ENCODE results near the gene APOC3.
"Not testable (repeated sequence)": the region's sequence is repeated elsewhere in the genome, so short reads cannot be mapped to it uniquely, and the experiment has no call there.

APOC3 gene

DNA sequence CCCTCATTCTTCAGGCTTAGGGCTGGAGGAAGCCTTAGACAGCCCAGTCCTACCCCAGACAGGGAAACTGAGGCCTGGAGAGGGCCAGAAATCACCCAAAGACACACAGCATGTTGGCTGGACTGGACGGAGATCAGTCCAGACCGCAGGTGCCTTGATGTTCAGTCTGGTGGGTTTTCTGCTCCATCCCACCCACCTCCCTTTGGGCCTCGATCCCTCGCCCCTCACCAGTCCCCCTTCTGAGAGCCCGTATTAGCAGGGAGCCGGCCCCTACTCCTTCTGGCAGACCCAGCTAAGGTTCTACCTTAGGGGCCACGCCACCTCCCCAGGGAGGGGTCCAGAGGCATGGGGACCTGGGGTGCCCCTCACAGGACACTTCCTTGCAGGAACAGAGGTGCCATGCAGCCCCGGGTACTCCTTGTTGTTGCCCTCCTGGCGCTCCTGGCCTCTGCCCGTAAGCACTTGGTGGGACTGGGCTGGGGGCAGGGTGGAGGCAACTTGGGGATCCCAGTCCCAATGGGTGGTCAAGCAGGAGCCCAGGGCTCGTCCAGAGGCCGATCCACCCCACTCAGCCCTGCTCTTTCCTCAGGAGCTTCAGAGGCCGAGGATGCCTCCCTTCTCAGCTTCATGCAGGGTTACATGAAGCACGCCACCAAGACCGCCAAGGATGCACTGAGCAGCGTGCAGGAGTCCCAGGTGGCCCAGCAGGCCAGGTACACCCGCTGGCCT, 641 bp downstream of the APOC3 start:
- no peak for DNase-seq (ENCODE audit: low read depth in 2 of 3, low spot score in 2 of 3)

DNA sequence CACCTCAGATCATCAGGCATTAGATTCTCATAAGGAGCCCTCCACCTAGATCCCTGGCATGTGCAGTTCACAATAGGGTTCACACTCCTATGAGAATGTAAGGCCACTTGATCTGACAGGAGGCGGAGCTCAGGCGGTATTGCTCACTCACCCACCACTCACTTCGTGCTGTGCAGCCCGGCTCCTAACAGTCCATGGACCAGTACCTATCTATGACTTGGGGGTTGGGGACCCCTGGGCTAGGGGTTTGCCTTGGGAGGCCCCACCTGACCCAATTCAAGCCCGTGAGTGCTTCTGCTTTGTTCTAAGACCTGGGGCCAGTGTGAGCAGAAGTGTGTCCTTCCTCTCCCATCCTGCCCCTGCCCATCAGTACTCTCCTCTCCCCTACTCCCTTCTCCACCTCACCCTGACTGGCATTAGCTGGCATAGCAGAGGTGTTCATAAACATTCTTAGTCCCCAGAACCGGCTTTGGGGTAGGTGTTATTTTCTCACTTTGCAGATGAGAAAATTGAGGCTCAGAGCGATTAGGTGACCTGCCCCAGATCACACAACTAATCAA, 2.2 kb downstream of the APOC3 start:
- no peak for DNase-seq (ENCODE audit: low read depth in 2 of 3, low spot score in 2 of 3)

DNA sequence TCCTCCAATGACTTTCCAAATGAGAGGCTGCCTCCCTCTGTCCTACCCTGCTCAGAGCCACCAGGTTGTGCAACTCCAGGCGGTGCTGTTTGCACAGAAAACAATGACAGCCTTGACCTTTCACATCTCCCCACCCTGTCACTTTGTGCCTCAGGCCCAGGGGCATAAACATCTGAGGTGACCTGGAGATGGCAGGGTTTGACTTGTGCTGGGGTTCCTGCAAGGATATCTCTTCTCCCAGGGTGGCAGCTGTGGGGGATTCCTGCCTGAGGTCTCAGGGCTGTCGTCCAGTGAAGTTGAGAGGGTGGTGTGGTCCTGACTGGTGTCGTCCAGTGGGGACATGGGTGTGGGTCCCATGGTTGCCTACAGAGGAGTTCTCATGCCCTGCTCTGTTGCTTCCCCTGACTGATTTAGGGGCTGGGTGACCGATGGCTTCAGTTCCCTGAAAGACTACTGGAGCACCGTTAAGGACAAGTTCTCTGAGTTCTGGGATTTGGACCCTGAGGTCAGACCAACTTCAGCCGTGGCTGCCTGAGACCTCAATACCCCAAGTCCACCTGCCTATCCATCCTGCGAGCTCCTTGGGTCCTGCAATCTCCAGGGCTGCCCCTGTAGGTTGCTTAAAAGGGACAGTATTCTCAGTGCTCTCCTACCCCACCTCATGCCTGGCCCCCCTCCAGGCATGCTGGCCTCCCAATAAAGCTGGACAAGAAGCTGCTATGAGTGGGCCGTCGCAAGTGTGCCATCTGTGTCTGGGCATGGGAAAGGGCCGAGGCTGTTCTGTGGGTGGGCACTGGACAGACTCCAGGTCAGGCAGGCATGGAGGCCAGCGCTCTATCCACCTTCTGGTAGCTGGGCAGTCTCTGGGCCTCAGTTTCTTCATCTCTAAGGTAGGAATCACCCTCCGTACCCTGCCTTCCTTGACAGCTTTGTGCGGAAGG, 2.9 kb downstream of the APOC3 start:
- DNase-seq (ENCODE audit: low read depth in 2 of 3, low spot score in 2 of 3) = no peak

DNA sequence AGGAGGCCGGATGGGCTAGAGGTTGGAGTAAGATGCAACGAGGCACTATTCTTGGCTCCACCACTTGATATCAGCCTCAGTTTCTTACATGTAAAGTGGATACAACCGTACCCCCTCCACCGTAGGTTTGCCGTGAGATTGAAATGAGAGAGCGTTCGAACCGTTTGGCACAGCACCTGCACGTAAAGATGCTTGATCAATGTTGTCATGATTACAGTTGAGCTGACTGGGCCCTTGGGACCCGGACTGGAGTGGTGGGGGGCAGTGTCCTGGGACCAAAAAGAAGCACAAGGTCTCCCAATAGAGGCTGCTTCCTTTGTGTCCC, 3.7 kb downstream of the APOC3 start:
- no peak for DNase-seq (ENCODE audit: low read depth in 2 of 3, low spot score in 2 of 3)

DNA sequence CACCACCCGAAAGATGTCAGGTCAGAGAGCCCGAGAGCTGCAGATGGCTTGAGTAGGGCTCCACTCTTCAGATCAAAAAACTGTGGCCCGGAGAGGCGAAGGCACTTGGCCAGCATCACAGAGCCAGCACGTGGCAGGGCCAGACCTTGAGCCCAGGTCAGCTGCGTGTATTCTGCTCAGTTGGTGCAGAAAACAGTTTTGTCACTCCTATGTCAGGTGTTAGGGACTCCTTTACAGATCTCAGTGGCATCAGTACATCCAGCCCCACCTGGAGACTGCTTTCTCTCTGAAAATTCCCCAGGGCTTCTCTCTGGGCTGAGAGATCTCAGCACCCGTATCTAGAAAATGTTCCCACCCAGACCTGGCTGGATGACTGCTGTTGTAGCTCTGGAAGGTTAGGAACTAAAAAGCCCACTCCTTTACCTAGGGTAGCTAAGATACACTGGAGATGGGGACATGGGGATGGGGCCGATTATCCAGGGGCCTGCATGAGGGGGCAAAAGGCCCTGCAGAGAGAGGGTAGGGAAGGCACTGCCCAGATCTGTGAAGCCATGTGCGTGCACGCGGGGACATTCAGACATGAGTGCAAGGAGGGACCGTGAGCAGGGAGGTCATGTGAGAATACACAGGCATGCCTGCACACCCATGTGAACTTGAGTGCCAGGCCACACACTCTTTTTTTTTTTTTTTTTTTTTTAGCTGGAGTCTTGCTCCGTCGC, 4.3 kb downstream of the APOC3 start:
- no peak for DNase-seq (ENCODE audit: low read depth in 2 of 3, low spot score in 2 of 3)

DNA sequence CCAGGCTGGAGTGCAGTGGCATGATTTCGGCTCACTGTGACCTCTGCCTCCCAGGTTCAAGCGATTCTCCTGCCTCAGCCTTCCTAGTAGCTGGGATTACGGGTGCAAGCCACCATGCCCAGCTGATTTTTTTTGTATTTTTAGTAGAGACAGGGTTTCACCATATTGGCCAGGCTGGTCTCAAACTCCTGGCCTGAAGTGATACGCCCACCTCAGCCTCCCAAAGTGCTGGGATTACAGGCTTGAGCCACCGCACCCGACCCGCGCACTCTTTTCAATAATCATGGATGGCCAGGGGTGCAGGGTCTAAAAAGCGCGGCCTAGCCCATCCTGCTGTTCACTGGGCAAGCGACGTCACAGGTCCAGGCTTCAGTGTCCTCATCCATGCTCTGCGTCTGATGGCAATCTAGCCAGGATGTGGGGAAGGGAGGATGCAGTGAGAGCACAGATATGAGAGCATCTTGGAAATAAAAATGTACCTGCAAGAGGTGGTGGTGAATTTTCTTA, 4.9 kb downstream of the APOC3 start:
- DNase-seq (ENCODE audit: low read depth in 2 of 3, low spot score in 2 of 3) = not testable (repeated sequence)

DNA sequence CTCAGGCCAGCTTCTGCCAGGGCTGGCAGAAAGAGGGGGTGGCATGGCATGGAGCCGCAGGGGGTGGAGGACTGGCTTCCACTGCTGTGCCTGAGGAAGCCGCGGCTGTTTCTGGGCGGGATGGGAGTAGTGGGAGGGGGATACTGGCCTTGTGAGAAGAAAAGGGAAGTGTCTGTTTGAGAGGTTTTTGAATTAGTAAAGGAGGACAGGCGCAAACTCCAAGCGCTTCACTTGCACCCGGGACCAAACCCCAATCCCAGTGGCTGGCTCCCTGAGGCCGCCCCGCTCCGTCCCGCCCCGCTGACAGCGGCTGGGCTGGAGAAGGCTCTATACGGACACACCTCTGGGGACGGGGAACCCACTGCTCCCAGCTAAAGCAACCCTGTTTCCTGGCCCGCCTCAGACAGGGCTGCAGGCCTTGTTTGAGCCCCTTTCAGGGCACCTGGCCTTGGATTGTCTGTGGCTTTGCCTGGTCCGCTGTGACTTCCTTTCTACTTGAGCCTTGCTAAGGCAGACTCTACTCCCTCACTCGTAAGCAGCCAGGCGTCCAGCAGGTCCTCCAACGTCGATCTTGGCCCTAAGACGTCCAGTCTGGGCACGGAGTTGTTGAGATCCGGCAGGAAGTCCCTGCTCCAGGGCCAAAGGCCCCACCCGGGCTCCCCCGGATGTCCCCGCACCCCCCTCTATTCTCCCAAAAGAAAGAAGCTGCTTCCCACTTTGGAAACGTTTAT, 5.5 kb downstream of the APOC3 start:
- DNase-seq (ENCODE audit: low read depth in 2 of 3, low spot score in 2 of 3) = no peak

DNA sequence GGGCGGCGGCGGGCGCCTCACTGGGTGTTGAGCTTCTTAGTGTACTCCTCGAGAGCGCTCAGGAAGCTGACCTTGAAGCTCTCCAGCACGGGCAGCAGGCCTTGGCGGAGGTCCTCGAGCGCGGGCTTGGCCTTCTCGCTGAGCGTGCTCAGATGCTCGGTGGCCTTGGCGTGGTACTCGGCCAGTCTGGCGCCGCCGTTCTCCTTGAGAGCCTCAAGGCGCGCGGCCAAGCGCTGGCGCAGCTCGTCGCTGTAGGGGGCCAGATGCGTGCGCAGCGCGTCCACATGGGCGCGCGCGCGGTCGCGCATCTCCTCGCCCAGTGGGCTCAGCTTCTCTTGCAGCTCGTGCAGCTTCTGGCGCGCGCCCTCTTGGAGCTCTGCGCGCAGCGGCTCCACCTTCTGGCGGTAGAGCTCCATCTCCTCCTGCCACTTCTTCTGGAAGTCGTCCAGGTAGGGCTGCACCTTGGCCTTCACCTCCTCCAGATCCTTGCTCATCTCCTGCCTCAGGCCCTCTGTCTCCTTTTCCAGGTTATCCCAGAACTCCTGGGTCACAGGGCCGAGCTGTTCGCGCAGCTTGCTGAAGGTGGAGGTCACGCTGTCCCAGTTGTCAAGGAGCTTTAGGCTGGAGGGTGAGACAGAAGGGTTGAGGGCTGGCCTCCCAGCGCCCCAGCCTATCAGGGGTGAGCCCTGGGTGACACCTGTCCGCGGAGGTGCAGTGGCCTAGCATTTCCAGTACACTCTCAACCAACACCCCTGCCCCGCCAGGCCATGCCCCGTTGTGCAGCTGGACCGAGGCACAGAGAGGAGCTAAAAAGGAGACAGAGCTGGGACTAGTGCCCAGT, 6.3 kb downstream of the APOC3 start:
- DNase-seq (ENCODE audit: low read depth in 2 of 3, low spot score in 2 of 3) = peak; percentile 49 to 61 (median 53)

DNA sequence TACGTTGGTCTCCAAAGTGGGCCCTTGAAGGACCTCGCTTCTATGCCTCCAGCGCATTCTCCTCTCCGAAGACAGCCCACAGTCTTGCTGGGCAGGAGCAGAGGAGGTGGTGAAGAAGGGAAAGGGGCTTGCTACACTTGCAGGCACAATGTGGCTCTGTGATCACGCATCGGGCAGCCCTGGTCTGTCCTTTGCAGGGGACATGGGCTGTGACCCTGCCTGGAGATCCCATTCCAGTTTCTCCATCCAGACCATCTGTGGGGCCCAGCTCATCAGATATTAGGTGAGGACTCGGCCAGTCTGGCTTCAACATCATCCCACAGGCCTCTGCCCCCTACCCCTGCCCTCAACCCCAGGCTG, 6.9 kb downstream of the APOC3 start:
- no peak for DNase-seq (ENCODE audit: low read depth in 2 of 3, low spot score in 2 of 3)

DNA sequence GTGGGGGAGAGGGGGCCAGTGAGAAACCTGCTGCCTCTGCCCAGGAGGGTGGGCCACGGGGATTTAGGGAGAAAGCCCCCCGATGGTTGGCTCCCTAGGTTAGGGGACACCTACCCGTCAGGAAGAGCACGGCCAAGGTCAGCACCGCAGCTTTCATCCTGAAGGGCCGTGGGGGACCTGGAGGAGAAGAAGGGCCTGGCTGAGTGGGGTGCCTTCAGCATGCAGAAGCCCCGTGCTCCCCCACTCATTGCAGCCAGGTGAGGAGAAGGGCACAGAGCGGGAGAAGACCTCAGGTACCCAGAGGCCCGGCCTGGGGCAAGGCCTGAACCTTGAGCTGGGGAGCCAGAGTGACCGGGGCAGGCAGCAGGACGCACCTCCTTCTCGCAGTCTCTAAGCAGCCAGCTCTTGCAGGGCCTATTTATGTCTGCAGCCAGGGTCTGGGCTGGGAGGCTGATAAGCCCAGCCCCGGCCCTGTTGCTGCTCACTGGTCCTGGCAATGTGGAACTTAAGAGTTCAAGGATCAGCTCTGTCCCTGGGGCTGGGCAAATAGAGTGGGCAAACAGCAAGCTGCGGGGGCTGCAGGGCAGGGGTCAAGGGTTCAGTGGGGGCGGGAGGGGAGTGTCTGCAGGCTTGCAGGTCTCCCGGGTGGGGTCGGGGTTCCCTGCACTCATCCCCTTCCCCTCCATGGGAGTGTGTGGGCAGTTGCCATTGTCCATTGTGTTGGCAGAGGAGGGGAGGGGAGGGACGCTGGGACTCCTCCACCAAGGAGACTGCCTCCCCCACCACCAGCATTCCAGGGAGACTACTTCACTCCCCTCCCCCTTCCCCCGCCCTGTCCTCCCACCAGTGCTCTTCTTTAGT, 7.8 kb downstream of the APOC3 start, which contains the start of gene APOA1:
TSS of gene APOA1 (minus strand) at position 392 of the 861 bp plus-strand sequence. CDS start at position 157, 235 bp downstream.
- DNase-seq (ENCODE audit: low read depth in 2 of 3, low spot score in 2 of 3) = no peak

DNA sequence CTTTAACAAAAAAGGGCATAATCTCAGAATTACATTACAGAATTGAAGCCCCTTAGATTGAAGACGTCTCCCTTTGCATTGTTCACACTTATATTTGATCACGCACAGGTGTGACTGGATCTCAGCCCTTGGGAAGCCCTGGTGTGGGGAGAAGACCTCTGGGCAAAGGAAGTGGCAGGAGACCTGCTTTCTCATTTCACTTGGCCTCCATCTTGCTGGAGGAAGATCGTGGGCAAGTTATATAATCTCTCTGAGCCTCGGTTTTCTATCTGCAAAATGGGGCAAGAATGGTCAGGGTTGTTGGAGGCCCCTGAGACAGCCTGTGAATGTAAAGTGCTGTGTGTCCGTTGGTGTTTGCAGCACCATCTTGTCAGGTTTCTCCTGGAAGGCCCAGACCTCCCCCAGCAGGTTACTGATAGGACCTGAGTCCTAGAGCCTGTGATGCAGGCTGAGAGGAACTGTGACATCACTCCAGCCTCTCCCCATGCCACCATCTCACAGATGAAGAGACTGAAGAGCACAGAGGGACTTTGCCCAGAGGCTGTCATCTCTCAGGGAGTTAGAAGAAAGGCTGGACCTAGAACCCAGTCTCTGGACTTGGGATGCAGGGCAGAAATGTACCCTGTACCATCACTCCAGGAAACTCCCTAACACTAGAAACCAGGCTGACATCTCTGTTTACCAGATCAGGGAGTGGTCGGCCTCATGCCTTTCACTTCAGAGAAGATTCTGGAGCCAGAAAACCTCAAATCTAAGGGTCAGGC, 8.8 kb downstream of the APOC3 start:
- no peak for DNase-seq (ENCODE audit: low read depth in 2 of 3, low spot score in 2 of 3)

DNA sequence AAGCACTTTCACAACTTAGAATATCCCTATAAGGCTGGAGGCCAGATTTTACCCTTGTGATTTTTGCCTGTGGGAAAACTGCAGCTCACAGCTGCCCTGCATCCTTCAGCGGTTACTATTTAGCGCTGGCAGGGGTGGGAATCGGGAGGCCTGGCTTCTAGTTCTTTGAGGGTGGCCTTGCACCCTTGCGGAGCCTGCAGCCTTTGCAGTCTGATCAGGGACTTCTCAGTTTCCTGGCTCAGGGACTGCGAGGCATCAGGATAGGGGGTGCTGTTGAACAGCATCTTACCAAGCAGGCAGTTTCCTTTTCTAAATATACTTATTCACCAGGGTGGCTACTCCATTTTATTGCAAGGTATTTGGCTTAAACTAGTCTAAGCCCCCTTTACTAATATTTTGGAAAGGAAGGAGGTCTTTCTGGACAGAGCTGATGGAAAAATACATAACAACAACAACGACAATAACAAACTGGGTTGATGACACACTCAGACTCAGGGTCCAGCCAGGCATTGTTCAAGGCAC, 10.6 kb downstream of the APOC3 start:
- no peak for DNase-seq (ENCODE audit: low read depth in 2 of 3, low spot score in 2 of 3)

DNA sequence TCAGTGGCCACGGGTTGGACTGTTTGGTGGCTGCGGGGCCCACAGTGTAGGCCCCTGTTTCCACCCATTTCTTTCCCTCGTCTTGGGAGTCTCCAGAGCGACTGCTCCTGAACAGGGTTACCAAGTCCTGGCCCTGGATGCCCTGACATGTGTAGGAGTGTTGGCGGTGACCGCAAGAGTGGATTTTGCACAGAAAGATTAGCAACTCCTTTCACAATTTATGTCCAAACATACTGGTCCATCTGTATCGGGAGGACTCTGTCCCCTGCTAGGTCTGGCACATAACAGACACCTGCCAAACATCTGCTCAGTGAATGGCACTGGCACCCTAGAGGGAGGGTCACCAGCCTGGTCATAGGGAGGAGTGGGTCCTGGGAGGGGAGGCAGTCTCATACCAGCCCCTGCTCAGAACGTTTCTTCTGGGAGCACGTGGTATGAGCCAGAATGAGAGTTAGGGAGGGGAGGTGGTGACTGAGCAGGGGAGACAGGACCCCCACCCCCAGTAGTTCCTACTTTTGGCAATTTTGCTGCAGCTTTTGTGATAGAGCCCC, 11.1 kb downstream of the APOC3 start:
- no peak for DNase-seq (ENCODE audit: low read depth in 2 of 3, low spot score in 2 of 3)

DNA sequence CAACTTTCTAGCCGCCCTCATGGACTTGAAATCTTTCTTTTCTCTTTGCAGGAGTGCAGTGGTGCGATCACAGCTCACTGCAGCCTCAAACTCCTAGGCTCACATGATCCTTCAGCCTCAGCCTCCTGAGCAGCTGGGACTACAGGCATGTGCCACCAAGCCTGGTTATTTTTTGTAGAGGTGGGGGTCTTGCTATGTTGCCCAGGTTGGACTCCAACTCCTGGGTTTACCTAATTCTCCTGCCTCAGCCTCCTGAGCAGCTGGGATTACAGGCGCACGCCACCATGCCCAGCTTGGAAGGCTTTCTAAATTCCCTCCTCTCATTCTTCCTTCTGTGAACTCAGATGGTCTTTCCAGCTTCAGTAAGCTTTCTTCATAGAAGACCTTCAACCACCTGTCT, 12.4 kb downstream of the APOC3 start:
- no peak for DNase-seq (ENCODE audit: low read depth in 2 of 3, low spot score in 2 of 3)

DNA sequence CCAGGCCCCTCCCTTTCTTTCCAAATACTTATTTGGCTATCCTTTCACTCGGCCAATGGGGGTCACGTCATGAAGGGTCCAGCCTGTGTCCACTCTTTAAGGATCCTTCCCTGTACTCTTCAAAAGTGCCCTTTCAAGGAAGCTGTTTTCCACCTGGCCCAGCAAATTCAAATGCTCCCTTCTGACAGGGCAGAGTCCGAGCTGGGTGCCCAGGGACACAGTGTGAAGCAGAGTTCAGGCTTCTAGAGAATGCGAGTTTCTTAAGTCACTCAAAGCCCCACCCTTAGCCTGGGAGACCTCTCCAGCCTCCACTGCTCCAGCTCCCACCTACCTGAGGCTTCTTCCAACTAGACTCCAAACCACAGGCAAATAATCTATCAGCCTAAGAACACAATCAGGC, 13.2 kb downstream of the APOC3 start:
- no peak for DNase-seq (ENCODE audit: low read depth in 2 of 3, low spot score in 2 of 3)

DNA sequence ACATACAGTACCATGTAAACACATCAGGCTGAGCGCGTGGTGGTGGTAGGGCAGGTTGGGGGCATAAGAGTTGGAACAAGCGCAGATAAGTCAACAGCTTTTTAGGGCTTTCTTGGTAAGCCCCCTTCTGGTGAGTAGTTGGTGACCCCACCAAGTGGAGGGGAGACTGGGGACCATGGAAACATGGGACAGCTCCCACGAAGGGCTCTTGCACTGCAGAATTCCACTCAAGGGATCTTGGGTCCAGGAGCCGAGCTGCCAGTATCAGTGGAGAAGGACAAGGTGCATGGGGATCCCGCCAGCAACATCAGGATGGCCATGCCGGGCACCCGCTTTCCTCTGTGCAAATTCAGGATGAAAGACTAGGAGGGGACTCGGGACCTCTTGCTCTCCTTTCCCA, 14.0 kb downstream of the APOC3 start:
- no peak for DNase-seq (ENCODE audit: low read depth in 2 of 3, low spot score in 2 of 3)

DNA sequence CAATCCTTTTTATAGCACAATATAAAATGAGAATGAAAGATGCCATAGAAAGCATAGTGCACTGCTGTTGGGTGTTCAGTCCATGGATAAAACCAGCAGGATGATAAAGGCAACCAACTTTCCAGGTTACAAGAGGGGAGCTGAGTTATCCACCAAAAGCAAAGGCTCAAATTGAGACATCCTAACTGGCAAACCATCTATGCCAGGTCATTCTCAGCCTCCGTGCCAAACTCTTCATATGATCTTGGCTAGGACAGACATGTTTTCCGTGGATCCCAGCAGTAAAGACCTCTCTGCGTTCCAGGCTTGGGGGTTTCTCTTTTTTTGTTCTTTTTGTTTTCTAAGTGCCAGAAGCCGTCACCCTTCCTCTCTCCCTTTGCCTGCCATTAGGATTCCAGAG, 15.0 kb downstream of the APOC3 start:
- no peak for DNase-seq (ENCODE audit: low read depth in 2 of 3, low spot score in 2 of 3)

DNA sequence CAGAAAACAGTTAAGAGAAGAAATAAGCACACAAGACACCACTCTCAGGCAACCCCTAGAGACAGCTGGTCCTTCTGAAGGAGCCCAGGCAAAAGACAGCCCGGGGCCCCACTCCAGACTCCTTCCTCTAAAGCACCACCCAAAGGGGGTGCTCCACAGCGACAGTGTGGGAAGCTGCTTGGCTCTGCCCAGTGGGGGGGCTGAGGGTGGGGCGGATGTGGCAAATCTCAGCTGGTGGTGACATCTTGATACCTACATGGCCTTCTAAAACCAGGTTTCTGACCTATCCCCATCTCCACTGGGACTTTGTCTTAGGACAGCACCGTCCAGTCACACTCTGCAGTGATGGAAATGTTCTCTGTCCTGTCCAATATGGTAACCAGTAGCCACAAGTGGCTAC, 17.9 kb downstream of the APOC3 start:
- DNase-seq (ENCODE audit: low read depth in 2 of 3, low spot score in 2 of 3) = no peak

Data from activated CD8-positive, alpha-beta memory T cell treated with anti-CD3 and anti-CD28 coated beads for 48 hours (primary cell).